ENCODE results near the gene MTNR1A.

DNA sequence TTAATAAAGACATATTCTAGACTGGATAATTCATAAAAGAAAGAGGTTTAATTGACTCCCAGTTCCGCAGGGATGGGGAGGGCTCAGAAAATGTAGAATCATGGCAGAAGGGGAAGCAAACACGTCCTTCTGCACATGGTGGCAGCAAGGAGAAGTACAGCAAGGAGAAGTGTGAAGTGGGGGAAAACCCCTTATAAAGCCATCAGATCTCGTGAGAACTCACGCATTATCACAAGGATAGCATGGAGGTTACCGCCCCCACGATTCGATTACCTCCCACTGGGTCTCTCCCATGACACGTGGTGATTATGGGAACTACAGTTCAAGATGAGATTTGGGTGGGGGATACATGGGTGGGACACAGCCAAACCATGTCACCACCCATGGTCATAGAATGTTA lies 58.3 kb downstream of the MTNR1A start:
- TF ChIP-seq, protein P1, sequence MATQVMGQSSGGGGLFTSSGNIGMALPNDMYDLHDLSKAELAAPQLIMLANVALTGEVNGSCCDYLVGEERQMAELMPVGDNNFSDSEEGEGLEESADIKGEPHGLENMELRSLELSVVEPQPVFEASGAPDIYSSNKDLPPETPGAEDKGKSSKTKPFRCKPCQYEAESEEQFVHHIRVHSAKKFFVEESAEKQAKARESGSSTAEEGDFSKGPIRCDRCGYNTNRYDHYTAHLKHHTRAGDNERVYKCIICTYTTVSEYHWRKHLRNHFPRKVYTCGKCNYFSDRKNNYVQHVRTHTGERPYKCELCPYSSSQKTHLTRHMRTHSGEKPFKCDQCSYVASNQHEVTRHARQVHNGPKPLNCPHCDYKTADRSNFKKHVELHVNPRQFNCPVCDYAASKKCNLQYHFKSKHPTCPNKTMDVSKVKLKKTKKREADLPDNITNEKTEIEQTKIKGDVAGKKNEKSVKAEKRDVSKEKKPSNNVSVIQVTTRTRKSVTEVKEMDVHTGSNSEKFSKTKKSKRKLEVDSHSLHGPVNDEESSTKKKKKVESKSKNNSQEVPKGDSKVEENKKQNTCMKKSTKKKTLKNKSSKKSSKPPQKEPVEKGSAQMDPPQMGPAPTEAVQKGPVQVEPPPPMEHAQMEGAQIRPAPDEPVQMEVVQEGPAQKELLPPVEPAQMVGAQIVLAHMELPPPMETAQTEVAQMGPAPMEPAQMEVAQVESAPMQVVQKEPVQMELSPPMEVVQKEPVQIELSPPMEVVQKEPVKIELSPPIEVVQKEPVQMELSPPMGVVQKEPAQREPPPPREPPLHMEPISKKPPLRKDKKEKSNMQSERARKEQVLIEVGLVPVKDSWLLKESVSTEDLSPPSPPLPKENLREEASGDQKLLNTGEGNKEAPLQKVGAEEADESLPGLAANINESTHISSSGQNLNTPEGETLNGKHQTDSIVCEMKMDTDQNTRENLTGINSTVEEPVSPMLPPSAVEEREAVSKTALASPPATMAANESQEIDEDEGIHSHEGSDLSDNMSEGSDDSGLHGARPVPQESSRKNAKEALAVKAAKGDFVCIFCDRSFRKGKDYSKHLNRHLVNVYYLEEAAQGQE (IDR thresholded peaks at IDR 0.05; ENCODE audit: insufficient read depth in 1 of 2, low read depth in 2 of 2, low read length in 2 of 2), result no peak
- TF ChIP-seq FOXP2 (optimal IDR thresholded peaks at IDR 0.05; ENCODE audit: borderline replicate concordance, extremely low read depth, extremely low read length, insufficient read depth) (no peak), POLR2AphosphoS5 (IDR thresholded peaks at IDR 0.05; ENCODE audit: low read depth, low read length) (no peak), TAF1 (IDR thresholded peaks at IDR 0.05; ENCODE audit: borderline replicate concordance, insufficient read depth, low read length) (no peak), SIN3A (IDR thresholded peaks at IDR 0.05; ENCODE audit: borderline replicate concordance, insufficient read depth, low read length) (no peak)
